PC-9 (cell line): Measurements from ENCODE around the gene TCEANC2. TPM values are rescaled to one million over a fixed set of nuclear protein-coding genes. Genes with fewer than 3 reads are reported as not detected.

Experiments
- BruUV-seq: library from RNA; stranded (reverse); fragments of 400-500 nt; replicated peaks from 2 replicates; lab custom pipeline; 2021; lab: Mats Ljungman, UMichigan
- CTCF ChIA-PET: fragments of 300-600 bp; sonication (Branson Sonifier 250); formaldehyde crosslinking; loops from one replicate; lab custom pipeline; 2022; ENCODE audit warnings: antibody characterized with exemption; lab: Charles Lee
- POLR2A ChIA-PET: fragments of 300-600 bp; sonication (Branson Sonifier 250); formaldehyde crosslinking; loops from one replicate; lab custom pipeline; 2022; ENCODE audit warnings: antibody characterized with exemption; ENCODE audit not compliant: unreplicated experiment; lab: Charles Lee
- DNase-seq, 2 experiments: peaks; one replicate each; pipeline versions ENCODE4 v3.0.0 to v3.0.0-alpha.2; 2015 to 2022; ENCODE audit warnings: mixed read lengths in 1 of 2
- H2AFZ ChIP-seq: fragments of 200-600 bp; sonication (generic); 2 replicates; pipeline ENCODE4 v1.8.1; 2017; ENCODE audit warnings: antibody characterized with exemption
- H3F3A ChIP-seq: fragments of 200-600 bp; sonication (generic); 2 replicates; pipeline ENCODE4 v1.8.1; 2017; ENCODE audit warnings: antibody characterized with exemption, mild to moderate bottlenecking, low read depth; ENCODE audit not compliant: insufficient read depth
- H3K27ac ChIP-seq: fragments of 200-600 bp; sonication (generic); 2 replicates; pipeline ENCODE4 v1.6.1; 2016; ENCODE audit warnings: mixed run types
- H3K27me3 ChIP-seq: fragments of 200-600 bp; sonication (generic); 2 replicates; pipeline ENCODE4 v1.6.1; 2016; ENCODE audit warnings: low read depth, mixed run types; ENCODE audit not compliant: insufficient read depth
- H3K36me3 ChIP-seq: fragments of 200-600 bp; sonication (generic); 2 replicates; pipeline ENCODE4 v1.6.1; 2016; ENCODE audit warnings: low read depth, mixed run types
- H3K4me1 ChIP-seq: fragments of 200-600 bp; sonication (generic); replicated peaks from 2 replicates; pipeline ENCODE4 v1.6.1; 2016; ENCODE audit warnings: mixed run types; ENCODE audit not compliant: insufficient read depth
- H3K4me2 ChIP-seq: fragments of 200-600 bp; sonication (generic); 2 replicates; pipeline ENCODE4 v1.6.1; 2017; ENCODE audit warnings: mixed run types
- H3K4me3 ChIP-seq: fragments of 200-600 bp; sonication (generic); 2 replicates; pipeline ENCODE4 v1.6.1; 2016; ENCODE audit warnings: mixed run types
- H3K79me2 ChIP-seq: fragments of 200-600 bp; sonication (generic); 2 replicates; pipeline ENCODE4 v1.6.1; 2017; ENCODE audit warnings: low read depth, mixed run types
- H3K9me2 ChIP-seq: fragments of 200-600 bp; sonication (generic); 2 replicates; pipeline ENCODE4 v1.8.1; 2017; ENCODE audit warnings: mild to moderate bottlenecking; ENCODE audit not compliant: insufficient read depth
- H3K9me3 ChIP-seq: fragments of 200-600 bp; sonication (generic); 2 replicates; pipeline ENCODE4 v1.8.1; 2016; ENCODE audit warnings: low read depth; ENCODE audit not compliant: insufficient read depth
- H4K20me1 ChIP-seq: fragments of 200-600 bp; sonication (generic); 2 replicates; pipeline ENCODE4 v1.8.1; 2017; ENCODE audit not compliant: insufficient read depth
- EZH2 ChIP-seq: fragments of 200-600 bp; sonication (generic); IDR thresholded peaks from 2 replicates; pipeline ENCODE4 v1.8.0; 2017; ENCODE audit warnings: antibody characterized with exemption, low read depth
- intact Hi-C: fragments of 100-400 bp; cut with micrococcal nuclease; formaldehyde crosslinking; loops from one replicate; pipeline ENCODE4 v1.10.0; 2022; ENCODE audit not compliant: unreplicated experiment
- total RNA-seq: library from RNA; stranded (reverse); gene quantifications from 2 replicates; pipeline ENCODE4 v1.2.3, GENCODE V29; 2021
- TF ChIP-seq, protein P1 (sequence below): fragments of 200-600 bp; sonication (generic); conservative IDR thresholded peaks from 2 replicates; pipeline ENCODE4 v1.6.1; 2017; ENCODE audit warnings: mixed run types, antibody characterized with exemption, mild to moderate bottlenecking, moderate library complexity

Gene TCEANC2
- total RNA-seq, 1 experiment from 2014 or later, result 11.5 TPM

DNA sequence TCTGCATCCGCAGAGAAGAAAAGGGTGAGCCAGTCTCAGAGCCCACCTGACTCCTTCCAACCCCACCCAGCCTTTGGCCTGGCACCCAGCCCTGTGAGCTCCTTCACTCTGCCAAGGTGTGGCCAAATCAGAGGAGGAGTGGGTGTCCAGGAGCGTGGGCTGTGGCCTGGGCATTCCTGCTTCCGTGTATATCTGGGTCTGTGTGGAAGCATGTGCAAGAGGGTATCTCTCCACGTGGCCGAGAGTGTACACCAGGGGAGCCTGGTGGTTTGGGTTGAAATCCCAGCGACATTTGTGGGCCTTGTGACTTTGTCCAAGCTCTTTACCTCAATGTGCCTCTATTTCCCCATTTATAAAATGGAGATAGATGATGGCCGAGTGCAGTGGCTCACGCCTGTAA, 69.6 kb downstream of the TCEANC2 start:
- no peak for DNase-seq
- no peak overlapping the region for H3K27ac ChIP-seq
- H3K9me3 ChIP-seq, result no peaks in the 10 kb centered on the region
- ChIA-PET POLR2A (no interaction called here), CTCF (interaction anchor here (0.6 kb wide), 1 partner anchor 364 kb away, joined by 14 read pairs; no protein-coding TSS in a partner anchor)
- no TSS peak for BruUV-seq
- H3F3A ChIP-seq, result no peaks in the 10 kb centered on the region
- H3K4me3 ChIP-seq, result no peak overlapping the region
- no peaks in the 10 kb centered on the region for H3K79me2 ChIP-seq
- no peaks in the 10 kb centered on the region for H3K36me3 ChIP-seq
- no peak overlapping the region for H3K4me2 ChIP-seq
- intact Hi-C loops, result no loop called here
- TF ChIP-seq, protein P1, sequence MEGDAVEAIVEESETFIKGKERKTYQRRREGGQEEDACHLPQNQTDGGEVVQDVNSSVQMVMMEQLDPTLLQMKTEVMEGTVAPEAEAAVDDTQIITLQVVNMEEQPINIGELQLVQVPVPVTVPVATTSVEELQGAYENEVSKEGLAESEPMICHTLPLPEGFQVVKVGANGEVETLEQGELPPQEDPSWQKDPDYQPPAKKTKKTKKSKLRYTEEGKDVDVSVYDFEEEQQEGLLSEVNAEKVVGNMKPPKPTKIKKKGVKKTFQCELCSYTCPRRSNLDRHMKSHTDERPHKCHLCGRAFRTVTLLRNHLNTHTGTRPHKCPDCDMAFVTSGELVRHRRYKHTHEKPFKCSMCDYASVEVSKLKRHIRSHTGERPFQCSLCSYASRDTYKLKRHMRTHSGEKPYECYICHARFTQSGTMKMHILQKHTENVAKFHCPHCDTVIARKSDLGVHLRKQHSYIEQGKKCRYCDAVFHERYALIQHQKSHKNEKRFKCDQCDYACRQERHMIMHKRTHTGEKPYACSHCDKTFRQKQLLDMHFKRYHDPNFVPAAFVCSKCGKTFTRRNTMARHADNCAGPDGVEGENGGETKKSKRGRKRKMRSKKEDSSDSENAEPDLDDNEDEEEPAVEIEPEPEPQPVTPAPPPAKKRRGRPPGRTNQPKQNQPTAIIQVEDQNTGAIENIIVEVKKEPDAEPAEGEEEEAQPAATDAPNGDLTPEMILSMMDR, result no peak
- no peak for TF ChIP-seq EZH2
- peaks cover 12% of the 10 kb centered on the region; the same call in 1 of the 2 replicates for H3K27me3 ChIP-seq
- H4K20me1 ChIP-seq, result no peaks in the 10 kb centered on the region
- H3K4me1 ChIP-seq, result no peaks in the 10 kb centered on the region
- H3K9me2 ChIP-seq, result no peaks in the 10 kb centered on the region
- H2AFZ ChIP-seq, result no peak overlapping the region

DNA sequence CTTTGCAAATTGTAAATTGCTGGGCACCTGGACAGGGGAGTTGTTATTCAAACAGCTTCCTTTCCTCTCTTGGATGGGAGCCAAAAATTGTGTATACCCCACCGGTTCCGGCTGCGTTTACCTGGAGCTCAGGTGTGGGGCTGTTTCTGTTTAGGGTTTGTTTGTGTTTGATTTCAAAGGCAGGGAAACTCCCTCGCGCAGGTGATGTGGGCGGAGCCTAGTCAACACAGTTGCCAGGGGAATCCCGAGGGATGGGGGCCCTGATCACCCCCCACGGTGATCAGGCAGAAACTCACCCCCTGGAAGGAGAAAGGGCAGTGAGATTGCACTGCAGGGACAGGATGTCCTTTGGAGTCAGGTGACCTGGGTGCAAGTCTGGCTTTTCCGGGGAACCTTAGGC, 71.1 kb downstream of the TCEANC2 start:
- Histone ChIP-seq H3K9me3 (no peaks in the 10 kb centered on the region), H3K27me3 (peaks cover 12% of the 10 kb centered on the region), H3K4me3 (no peak overlapping the region), H3K79me2 (no peaks in the 10 kb centered on the region), H3K9me2 (no peaks in the 10 kb centered on the region), H4K20me1 (no peaks in the 10 kb centered on the region), H3K4me1 (no peaks in the 10 kb centered on the region), H3K36me3 (no peaks in the 10 kb centered on the region), H3F3A (no peaks in the 10 kb centered on the region), H3K4me2 (no peak overlapping the region), H2AFZ (no peak overlapping the region), H3K27ac (no peak overlapping the region)
- ChIA-PET CTCF (no interaction called here), POLR2A (no interaction called here)
- BruUV-seq, result no TSS peak
- no peak for DNase-seq
- TF ChIP-seq EZH2, result no peak
- TF ChIP-seq, protein P1, result no peak
- intact Hi-C loops, result no loop called here

DNA sequence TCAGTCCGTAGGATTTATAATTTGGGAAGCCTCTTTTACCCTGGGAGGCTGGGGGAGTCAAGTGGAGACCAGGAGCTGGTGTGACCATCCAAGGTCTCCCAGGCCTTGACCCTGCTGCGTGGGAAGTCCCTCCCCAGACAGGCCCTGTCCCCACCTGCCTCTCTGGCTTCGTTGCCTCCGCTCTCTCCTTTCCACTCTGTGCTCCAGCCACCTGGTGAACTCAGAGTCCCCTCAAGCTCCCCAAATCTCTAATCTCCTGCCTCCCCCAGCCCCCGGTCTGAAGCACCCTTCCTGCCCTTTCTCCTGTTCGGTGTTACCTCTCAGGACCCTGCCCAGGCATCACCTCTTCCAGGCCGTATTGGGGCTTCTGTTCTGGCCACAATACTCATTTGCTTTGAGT, 71.5 kb downstream of the TCEANC2 start:
- CTCF ChIA-PET, result interaction anchor here (0.6 kb wide), 1 partner anchor 366 kb away, joined by 5 read pairs; no protein-coding TSS in a partner anchor
- Histone ChIP-seq H3K4me2 (no peak overlapping the region), H3K36me3 (no peaks in the 10 kb centered on the region), H4K20me1 (no peaks in the 10 kb centered on the region), H2AFZ (no peak overlapping the region), H3K4me1 (no peaks in the 10 kb centered on the region), H3K9me2 (no peaks in the 10 kb centered on the region), H3K27me3 (peaks cover 12% of the 10 kb centered on the region), H3K27ac (no peak overlapping the region), H3F3A (no peaks in the 10 kb centered on the region), H3K79me2 (no peaks in the 10 kb centered on the region), H3K4me3 (no peak overlapping the region), H3K9me3 (no peaks in the 10 kb centered on the region)
- POLR2A ChIA-PET, result no interaction called here
- TF ChIP-seq, protein P1, result no peak
- no peak for TF ChIP-seq EZH2
- intact Hi-C loops, result no loop called here
- BruUV-seq, result no TSS peak
- DNase-seq, result no peak
